A204.1 (cell line): ENCODE data around the gene ARHGAP26.

Source experiments
- FAIRE-seq: peaks from 2 replicates; lab custom pipeline; 2012; peaks lifted over from hg19 to GRCh38; lab: Jason Lieb, UNC

ARHGAP26 gene

DNA sequence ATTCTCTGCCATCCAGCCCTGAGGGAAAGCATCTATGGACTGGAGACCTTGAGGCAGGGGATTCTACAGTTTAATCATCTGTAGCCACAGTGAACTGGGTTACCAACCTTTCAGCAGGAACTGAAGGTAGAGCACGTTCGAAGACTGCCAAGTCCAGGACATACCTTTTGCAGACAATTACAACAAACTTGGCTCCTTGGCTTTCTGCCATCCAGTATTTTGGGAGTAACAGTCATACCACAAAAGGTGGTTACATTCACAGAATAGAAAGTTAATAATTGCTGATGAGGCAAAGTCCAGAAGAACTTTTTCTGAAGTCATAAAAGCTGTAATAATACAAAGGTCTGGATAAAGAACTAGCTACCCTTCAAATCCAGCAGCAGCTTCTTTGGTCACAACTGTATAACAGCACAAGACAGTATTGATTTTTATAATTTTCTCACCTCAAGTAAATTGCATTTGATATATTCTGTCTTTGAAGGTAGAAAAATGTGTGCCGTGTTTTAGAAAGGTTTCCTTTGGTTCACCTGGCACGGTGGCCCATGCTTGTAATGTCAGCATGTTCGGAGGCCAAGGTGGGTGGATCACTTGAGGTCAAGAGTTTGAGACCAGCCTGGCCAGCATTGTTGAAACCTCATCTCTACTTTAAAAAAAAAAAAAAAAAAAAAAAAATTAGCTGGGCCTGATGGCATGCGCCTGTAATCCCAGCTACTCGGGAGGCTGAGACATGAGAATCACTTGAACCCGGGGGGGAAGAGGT, 396.7 kb downstream of the ARHGAP26 start:
- no peak for FAIRE-seq

DNA sequence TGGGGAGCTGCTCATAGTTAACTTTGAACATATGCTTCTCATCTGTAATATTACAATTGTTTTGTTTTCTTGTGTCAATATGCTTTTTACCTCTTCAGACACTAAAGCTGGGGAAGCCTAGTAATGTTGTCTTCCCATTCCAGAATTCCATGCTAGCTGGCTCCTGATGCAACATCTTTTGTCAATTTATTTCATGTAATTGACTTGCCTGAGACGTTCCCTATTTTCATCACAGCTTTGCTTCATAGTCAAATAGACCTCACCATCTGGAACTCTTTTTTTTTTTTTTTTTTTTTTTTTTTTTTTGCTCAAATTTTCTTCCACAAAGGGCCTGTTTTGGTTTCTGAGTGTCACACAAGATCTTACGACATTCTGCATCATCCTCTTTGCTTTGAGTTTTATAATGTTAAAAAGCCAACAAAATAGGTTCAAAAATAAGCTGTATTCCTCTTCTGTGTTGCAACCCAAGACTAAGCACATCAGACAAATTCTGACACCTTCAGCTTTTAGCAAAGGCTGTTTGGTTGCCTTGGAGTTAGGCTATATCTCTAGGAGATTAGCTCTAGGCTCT, 398.1 kb downstream of the ARHGAP26 start:
- FAIRE-seq, result no peak

DNA sequence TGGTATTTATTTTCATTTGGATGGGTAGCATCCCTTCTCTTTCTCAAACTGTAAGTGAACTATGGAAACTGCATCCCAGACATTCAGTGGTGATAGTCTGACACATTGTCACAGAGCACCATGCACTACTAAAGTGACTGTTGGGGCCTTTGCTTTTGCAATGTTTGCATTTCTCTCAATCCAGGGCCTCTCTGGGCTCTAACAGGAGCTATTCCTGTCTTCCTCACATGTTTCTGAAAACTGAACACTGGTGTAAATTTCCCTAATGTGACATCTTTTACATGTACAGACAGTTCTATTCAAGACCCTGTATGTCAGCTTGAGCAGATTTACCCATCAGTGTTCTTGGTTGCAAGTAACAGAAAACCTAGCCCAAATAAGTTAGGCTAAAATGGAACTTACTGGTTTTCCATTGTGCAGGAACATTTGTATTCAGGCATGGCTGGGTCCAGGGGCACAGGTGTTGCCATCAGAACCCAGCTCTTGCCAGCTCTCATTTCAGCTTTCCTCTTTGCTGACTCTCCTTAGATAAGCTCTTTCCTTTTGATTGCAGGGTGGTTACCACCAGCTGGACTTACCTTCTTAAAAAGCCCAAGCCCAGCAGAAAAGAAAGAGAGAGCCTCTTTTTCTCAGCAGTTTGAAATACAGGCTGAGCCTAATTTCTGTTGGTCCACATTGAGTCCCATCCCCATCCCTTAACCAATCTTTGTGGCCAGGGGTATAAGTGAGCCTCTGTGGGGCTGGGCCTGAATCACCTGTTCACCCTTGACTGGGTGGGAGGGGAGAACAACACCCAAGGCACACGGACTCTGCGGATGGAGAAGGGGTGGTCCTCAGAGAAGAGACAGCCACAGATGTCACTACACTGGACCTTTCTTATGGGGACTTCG, 399.0 kb downstream of the ARHGAP26 start:
- FAIRE-seq, result no peak

DNA sequence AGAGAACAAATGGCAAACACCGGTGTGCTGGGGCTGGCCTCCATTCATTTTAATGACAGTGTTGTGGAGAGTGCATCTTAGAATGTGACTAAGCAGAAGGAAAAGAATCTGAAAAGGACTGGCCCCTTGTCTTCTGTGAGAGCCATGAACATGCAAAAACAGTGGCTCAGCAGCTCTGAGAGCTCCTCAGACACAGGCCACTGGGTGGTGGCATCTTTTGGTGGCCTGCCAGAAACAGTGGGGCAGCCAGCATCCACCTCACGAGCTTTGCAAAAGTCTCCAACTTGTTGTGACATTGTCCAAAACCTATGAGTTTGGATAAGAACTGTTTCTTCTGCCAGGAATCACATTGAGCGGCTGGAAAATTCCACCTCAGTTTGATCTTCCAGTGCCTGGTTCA, 399.9 kb downstream of the ARHGAP26 start:
- no peak for FAIRE-seq

DNA sequence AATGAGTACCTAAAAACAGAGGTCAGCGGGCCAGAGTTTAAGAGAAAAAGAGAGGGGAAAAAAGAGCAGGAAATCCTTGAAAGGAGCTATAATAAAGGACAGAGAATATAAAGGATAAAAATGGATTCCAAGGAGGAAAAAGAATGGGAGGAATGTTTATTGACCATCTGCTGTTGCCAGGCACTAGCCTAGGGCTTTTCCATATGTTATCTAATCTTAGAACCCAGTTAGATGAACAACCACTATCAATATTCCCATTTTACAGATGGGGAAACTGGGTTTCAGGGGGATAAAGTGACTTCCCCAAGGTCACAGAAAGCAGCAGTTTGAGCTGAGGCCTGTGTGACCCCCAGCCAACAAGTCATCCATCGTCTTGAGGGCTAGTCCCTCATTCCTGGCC, 400.8 kb downstream of the ARHGAP26 start:
- FAIRE-seq, result no peak

DNA sequence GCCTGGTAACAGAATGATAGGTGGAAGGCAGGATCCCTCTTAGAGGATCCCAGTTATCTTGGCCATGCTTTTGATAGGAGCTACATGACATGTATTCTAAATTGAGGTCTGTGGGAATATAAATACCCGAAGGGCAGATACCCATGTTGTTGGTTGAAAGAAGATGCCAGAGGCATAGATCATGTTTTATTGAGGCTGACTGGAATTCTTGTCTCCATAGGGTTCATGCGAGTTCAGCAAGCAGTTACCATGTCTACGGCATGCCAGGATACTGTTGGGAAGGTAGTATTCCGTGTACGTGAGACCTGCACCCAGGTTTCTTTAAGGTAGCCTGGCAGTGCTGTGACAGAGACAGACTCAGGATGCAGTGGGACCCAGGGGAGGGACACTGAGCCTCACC, 402.6 kb downstream of the ARHGAP26 start:
- no peak for FAIRE-seq

DNA sequence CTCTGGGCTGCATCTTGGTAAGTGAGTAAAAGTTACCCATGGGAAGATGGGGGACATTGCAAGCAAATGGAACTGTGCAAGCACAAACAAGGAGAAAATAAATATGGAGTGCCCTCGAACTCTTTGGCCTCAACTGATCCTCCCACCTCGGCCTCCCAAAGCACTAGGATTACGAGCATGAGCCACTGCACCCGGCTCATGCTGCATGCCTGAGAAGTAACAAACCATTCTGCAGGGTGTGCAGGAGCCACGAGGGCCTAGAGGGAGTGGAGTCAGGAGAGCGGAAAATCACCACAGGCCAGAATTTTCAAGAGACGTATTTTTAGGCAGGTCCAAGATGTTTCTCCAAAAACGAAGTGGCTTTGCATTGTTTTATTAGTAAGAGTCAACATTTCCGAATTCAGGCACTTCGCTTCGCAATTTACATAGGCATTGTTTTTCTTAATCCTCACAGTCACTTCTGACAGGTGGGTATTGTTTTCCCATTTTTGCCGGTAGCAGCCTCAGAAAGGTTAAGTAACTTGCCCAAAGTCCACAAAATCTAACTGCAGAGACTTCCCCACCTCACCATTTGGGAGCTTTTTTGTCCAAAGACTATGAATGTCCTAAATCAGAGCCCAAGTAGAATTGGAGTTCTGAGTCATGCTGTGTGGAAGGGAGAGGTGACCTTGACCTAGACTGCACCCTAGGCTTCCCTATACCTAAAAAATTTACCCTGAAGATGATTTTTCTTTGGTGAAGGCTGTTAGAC, 403.1 kb downstream of the ARHGAP26 start:
- FAIRE-seq, result no peak

DNA sequence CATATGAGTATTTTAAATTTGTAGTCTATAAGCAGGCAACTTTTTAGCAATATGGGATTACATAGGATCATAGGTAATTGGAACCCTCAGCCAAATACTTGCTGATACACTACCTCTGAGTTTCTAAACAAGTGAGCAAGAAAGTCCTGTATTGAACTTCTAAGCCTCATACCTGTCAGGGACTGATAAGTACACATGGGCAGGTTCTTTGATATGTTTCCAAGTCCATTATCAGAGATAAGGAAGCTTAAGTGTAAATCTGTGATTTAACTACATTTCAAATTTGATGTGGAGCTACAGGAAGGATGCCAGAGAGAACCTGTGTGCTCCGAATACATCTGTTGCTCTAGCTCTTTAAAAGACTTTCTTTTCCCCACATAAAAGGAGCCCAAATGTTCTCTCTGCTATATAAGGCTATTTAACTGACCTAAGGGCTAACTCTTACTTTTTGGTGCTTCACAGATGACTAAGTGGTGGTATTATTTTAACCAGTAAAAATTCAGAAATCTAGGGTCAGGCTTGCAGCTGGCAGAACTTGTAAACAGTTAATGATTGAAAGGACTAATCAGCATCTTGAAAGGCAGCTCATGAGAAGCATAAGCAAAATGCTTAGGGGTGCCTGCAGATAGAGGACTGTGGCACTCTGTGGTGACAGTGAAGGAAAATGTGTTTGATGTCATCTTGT, 404.7 kb downstream of the ARHGAP26 start:
- no peak for FAIRE-seq

DNA sequence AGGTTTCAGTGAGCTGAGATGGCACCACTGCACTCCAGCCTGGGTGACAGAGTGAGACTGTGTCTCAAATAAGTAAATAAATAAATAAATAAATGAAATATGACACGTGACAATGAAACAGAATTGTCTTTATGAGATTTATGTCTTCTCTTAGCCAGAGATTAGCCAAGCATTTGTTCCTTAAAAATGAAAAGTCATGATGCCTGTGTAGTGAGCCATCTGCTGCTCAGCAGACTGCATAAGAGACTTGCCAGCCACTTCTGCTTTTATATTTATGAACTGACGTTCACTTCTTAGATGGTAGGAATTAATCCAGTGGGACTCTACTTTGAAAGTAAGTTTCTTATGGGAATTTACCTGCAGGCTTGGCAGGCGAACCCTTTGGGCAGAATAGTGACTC, 405.9 kb downstream of the ARHGAP26 start:
- no peak for FAIRE-seq

DNA sequence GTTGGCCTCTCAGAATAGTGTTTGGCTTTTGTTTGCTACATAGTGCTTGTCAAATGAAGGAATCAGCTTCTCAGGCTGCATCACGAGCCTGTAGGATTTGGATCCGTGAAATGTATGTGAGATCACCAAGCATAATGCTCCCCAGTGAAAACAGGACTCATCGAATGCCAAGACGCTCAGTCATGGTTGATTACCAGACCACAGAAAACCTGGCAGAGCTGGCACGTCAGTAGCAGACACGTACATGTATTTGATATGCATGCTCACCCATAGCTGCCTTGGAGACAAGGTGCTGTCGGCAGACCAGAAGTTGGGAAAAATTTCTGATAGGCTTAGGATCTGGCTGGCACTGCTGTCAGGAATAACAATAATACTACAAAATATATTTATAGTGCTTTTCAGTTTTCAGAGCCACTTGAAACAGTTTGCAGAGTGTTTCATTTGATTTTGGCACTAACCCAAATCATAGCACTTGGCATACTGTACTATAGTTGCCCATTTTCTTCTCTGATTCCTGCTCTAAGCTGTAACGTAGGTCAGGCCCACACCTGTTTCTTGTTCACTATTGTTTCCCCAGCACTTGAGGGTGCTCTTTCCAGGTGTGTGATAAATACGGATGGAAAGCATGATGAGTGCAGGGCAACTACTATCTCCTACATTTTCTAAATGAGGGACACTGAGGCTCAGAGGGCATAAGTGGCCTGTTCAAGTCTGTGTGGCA, 407.2 kb downstream of the ARHGAP26 start:
- FAIRE-seq, result no peak

DNA sequence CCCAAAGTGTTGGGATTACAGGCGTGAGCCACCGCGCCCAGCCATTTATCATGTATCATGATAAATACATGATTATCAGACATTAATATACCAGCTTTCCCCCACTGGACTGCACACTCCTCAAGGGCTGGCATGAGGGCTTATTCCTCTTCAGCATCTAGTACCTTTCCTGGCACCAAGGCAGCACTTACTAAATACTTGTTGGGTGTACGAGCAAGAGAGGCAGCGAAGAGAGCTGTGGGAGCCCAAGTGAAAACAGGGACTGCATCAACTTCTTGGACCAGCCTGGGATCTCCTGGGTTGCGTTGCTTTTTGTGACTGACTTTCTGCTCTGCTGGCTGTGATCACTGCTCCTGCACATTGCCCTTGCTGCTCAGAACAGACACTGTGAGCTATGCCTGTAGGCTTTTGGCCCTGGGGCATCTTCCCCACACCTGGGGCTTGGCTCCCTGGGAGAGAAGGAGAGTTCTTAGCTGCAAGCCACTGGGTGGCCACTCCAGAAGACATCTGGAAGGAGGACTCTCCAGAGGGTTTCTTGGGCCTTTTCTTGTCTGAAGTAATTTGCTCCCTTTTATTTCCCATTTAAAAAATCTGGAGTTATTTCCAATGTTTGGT, 409.1 kb downstream of the ARHGAP26 start:
- no peak for FAIRE-seq

DNA sequence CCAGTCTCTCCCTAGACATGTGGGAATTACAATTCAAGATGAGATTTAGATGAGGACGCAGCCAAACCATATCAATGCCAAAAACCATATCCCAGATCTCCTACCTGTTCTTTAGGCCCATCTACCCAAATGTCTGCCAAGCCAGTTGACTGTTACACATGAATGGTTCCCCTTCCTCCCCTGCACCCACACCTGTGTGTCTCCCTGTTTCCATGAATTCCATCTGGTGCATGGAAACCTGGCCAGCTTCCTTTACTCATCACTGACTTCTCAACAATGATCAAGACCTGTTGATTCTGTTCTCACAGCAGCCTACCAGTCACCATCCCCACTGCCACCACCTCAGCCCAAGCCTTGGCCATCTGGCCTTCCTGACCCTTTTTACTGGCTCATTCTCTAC, 410.6 kb downstream of the ARHGAP26 start:
- FAIRE-seq, result no peak

DNA sequence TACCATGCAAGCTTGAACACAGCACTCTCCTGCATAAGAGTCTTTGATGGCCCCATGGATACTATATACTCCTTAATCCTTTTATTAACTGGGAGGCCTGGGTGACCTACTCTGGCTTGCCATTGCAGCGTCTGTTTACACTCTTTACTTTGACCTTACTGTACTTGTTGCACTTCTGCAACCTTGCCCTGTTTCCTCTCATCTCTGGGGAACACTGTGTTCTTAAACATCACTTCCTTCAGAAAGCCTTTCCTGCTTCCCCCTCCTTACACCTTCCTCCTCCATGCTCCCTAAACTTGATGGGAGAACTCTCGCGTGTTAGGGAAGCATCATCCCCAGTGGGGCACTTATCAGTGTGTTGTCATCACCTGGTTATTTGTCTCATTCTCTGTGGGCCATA, 411.0 kb downstream of the ARHGAP26 start:
- no peak for FAIRE-seq

DNA sequence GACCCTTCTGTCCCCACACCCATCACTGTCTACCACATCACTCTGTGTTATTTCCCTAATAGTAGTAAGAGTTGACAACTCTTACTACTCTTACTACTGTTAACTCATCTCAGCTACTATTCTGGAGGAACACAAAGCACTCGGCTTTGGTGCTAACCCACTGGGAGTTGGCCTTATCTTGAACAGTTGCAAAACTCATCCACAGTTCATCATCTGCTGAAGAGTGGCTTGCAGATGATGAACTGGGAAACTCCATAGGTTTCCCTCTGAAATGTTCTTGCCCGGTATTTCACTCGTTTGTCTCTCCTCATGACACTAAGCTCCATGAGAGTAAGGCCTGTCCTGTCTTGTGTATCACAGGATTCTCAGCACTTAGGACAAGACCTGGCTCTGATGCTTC, 411.9 kb downstream of the ARHGAP26 start:
- no peak for FAIRE-seq

DNA sequence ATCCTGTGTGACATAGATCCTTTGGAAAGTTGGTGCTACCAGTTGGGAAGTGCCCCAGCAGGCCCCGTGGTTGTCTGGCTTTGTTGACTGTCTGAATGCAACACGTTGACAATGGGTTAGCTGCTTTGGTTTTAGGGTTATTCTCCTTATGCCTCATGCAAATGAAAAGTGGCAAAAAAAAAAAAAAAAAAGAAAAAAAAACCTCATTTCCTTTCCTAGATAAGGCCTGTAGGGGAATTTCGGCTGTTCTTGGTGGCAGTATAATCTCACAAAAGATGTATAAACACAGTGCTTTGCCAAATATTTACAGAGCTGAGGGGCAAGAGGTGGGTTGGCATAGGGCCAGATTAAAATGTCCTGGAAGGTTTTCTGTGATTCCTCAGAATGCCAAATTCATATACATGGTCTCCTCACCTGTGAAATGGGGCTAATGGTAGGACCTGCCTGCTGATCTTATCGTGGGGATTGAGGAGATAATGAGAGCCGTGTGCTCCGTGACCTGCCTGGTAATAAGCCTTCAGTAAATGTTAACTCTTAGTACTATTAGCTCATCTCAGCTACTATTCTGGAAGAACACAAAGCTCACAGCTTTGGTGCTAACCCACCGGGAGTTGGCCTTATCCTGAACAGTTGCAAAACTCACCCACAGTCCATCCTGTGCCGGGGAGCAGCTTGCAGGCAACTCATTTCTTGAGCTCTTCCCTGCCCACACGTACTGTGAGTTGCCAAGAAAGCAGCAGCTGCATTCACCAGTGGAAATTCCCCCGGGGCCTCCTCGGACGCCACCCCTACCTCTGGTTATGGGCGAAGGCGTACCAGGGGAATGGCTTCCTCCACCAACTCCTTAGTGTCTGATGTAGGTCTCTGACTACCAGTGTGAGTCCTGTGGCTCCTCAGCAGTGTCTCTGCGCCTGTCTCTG, 413.0 kb downstream of the ARHGAP26 start:
- no peak for FAIRE-seq

DNA sequence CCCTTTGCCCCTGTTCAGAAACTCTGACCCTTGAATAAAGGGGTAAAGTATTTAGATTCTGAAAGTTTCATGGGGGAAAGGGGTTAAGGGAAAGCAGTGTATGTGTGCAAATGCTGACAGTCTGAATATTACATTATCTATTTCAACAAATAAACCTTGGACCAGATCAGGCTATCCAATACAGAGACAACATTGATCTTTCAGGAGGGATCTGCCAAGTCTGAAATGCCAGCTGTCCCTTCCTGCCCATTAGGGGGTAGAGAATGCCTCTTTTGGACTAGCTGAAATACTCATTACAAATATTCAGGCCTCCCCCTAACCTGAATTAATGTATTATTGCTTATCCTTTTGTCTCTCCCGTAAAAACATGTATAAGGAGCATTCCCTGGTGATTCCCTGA, 413.8 kb downstream of the ARHGAP26 start:
- no peak for FAIRE-seq

DNA sequence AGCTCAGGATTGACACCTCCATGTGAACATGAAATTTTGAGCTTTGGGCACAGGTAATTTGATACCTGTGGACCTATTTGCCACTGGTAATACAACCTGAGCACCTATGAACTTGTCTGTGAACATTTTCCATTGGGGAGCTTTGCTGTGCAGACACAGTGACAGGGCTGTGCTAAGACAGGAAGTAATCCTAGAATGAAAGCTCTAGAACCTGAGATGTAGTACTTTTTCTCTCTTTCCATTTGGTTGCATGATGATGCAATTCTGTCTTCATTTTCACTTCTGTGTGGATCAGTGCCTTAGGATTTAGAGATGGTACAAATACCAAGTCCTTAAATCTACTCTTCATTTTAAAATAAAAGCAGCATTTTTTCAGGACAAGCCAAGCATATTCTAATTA, 416.4 kb downstream of the ARHGAP26 start:
- FAIRE-seq, result no peak

DNA sequence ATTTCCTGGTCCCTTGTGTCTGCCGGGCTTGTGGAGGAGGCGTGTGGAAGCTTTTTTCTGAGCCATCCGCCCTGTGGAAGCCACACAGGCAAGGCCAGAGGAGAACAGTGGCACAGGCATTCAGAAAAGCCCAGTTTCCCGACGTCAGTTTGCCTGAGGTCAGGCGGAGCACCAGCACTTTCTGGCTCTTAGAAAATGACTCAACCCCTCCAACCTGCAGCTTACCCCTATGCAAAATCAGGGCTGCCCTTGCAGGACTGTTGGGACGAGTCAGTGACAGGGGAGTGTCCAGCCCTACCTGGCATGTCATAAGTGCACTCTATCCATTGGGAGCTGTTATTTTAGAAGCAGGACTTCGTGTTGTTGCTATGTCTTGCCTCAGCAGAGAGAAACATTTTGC, 417.3 kb downstream of the ARHGAP26 start:
- no peak for FAIRE-seq

DNA sequence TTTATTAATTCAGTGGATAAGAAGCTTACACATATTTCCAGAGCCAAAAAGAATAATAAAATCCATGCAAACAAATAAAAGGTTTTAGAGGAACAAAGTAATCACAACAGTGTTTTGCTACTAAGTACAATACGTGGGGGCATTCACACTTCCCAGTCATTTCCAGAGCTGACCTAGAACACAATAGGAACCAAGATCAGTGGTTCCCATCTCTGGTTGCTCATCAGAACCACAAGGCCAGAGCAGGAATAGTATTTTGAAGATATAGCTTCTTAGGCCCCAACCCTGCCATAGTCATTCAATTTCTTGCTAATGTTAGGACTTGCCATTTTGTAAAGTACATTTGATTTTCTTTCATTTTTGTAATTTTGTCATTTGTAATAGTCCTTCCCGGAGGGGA, 417.9 kb downstream of the ARHGAP26 start:
- no peak for FAIRE-seq

DNA sequence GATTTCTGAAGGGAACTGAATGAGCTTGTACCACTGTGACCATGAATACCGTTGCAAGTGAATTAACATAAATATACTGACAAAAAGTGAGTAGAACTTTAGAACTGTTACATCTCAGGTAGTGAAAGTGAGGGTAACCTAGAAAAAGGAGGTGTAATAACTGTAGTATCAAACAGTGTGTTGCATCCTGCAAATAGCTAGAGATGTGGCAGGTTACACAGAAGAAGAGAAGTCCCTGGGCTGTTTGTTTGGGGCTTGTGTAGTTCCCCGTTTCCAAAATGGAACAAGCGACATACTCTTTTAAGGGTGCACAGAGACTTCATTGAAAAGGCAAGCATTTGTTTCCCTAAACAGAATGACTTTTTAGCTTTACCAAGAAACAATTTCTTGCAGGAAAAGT, 418.5 kb downstream of the ARHGAP26 start:
- no peak for FAIRE-seq
